Measurements from ENCODE around the gene GPR141.

The GPR141 gene

GRCh38 chr7:37713613-37714012 lies 30.0 kb downstream of the GPR141 start:
- Histone ChIP-seq H3K9ac (ENCODE audit: low read length) (no peak overlapping the region), H3K36me3 (ENCODE audit: control insufficient read depth, insufficient read depth, low read length, severe bottlenecking) (no peaks in the 10 kb centered on the region), H3K9me3 (ENCODE audit: control insufficient read depth, low read length) (no peaks in the 10 kb centered on the region), H3K4me3 (ENCODE audit: low read length) (no peak overlapping the region), H3K4me1 (ENCODE audit: control insufficient read depth, insufficient read depth, low read length) (no peaks in the 10 kb centered on the region), H3K27me3 (replicated peaks; ENCODE audit: control insufficient read depth, insufficient read depth, low read length) (peaks cover 6% of the 10 kb centered on the region)
- peak; percentile 12 for DNase-seq (ENCODE audit: low read depth)

- H3K9ac ChIP-seq (ENCODE audit: low read length): no peak overlapping the region
- H3K36me3 ChIP-seq (ENCODE audit: control insufficient read depth, insufficient read depth, low read length, severe bottlenecking): no peaks in the 10 kb centered on the region
- no peaks in the 10 kb centered on the region for H3K9me3 ChIP-seq (ENCODE audit: control insufficient read depth, low read length)
- peaks cover 6% of the 10 kb centered on the region for H3K27me3 ChIP-seq (replicated peaks; ENCODE audit: control insufficient read depth, insufficient read depth, low read length)
- H3K4me1 ChIP-seq (ENCODE audit: control insufficient read depth, insufficient read depth, low read length): no peaks in the 10 kb centered on the region
- no peak for DNase-seq (ENCODE audit: low read depth)
- H3K4me3 ChIP-seq (ENCODE audit: low read length): no peak overlapping the region
Observed at GRCh38 chr7:37714606-37715005, 31.0 kb downstream of the GPR141 start.

GRCh38 chr7:37718585-37718984 lies 35.0 kb downstream of the GPR141 start:
- Histone ChIP-seq H3K4me1 (ENCODE audit: control insufficient read depth, insufficient read depth, low read length) (no peaks in the 10 kb centered on the region), H3K9me3 (ENCODE audit: control insufficient read depth, low read length) (no peaks in the 10 kb centered on the region), H3K27me3 (replicated peaks; ENCODE audit: control insufficient read depth, insufficient read depth, low read length) (peaks cover 6% of the 10 kb centered on the region), H3K4me3 (ENCODE audit: low read length) (no peak overlapping the region), H3K36me3 (ENCODE audit: control insufficient read depth, insufficient read depth, low read length, severe bottlenecking) (no peaks in the 10 kb centered on the region), H3K9ac (ENCODE audit: low read length) (no peak overlapping the region)
- no peak for DNase-seq (ENCODE audit: low read depth)

GRCh38 chr7:37719077-37719476 lies 35.5 kb downstream of the GPR141 start:
- no peak for DNase-seq (ENCODE audit: low read depth)
- Histone ChIP-seq H3K4me3 (ENCODE audit: low read length) (no peak overlapping the region), H3K4me1 (ENCODE audit: control insufficient read depth, insufficient read depth, low read length) (no peaks in the 10 kb centered on the region), H3K9ac (ENCODE audit: low read length) (no peak overlapping the region), H3K9me3 (ENCODE audit: control insufficient read depth, low read length) (no peaks in the 10 kb centered on the region), H3K36me3 (ENCODE audit: control insufficient read depth, insufficient read depth, low read length, severe bottlenecking) (no peaks in the 10 kb centered on the region), H3K27me3 (replicated peaks; ENCODE audit: control insufficient read depth, insufficient read depth, low read length) (peaks cover 6% of the 10 kb centered on the region)

GRCh38 chr7:37724732-37725131 lies 41.2 kb downstream of the GPR141 start:
- Histone ChIP-seq H3K9ac (ENCODE audit: low read length) (no peak overlapping the region), H3K27me3 (replicated peaks; ENCODE audit: control insufficient read depth, insufficient read depth, low read length) (no peaks in the 10 kb centered on the region), H3K36me3 (ENCODE audit: control insufficient read depth, insufficient read depth, low read length, severe bottlenecking) (no peaks in the 10 kb centered on the region), H3K9me3 (ENCODE audit: control insufficient read depth, low read length) (no peaks in the 10 kb centered on the region), H3K4me1 (ENCODE audit: control insufficient read depth, insufficient read depth, low read length) (peaks cover 11% of the 10 kb centered on the region), H3K4me3 (ENCODE audit: low read length) (no peak overlapping the region)
- no peak for DNase-seq (ENCODE audit: low read depth)

- Histone ChIP-seq H3K36me3 (ENCODE audit: control insufficient read depth, insufficient read depth, low read length, severe bottlenecking) (no peaks in the 10 kb centered on the region), H3K9ac (ENCODE audit: low read length) (no peak overlapping the region), H3K27me3 (replicated peaks; ENCODE audit: control insufficient read depth, insufficient read depth, low read length) (no peaks in the 10 kb centered on the region), H3K4me1 (ENCODE audit: control insufficient read depth, insufficient read depth, low read length) (peaks cover 11% of the 10 kb centered on the region), H3K4me3 (ENCODE audit: low read length) (no peak overlapping the region), H3K9me3 (ENCODE audit: control insufficient read depth, low read length) (no peaks in the 10 kb centered on the region)
- no peak for DNase-seq (ENCODE audit: low read depth)
Observed at GRCh38 chr7:37726016-37726415, 42.5 kb downstream of the GPR141 start.

GRCh38 chr7:37728747-37729146 lies 45.2 kb downstream of the GPR141 start:
- Histone ChIP-seq H3K27me3 (replicated peaks; ENCODE audit: control insufficient read depth, insufficient read depth, low read length) (no peaks in the 10 kb centered on the region), H3K9me3 (ENCODE audit: control insufficient read depth, low read length) (no peaks in the 10 kb centered on the region), H3K4me1 (ENCODE audit: control insufficient read depth, insufficient read depth, low read length) (peaks cover 17% of the 10 kb centered on the region), H3K4me3 (ENCODE audit: low read length) (no peak overlapping the region), H3K36me3 (ENCODE audit: control insufficient read depth, insufficient read depth, low read length, severe bottlenecking) (no peaks in the 10 kb centered on the region), H3K9ac (ENCODE audit: low read length) (no peak overlapping the region)
- DNase-seq (ENCODE audit: low read depth): no peak

GRCh38 chr7:37729181-37729580 lies 45.6 kb downstream of the GPR141 start:
- Histone ChIP-seq H3K27me3 (replicated peaks; ENCODE audit: control insufficient read depth, insufficient read depth, low read length) (no peaks in the 10 kb centered on the region), H3K36me3 (ENCODE audit: control insufficient read depth, insufficient read depth, low read length, severe bottlenecking) (no peaks in the 10 kb centered on the region), H3K9ac (ENCODE audit: low read length) (no peak overlapping the region), H3K9me3 (ENCODE audit: control insufficient read depth, low read length) (no peaks in the 10 kb centered on the region), H3K4me3 (ENCODE audit: low read length) (no peak overlapping the region), H3K4me1 (ENCODE audit: control insufficient read depth, insufficient read depth, low read length) (peaks cover 17% of the 10 kb centered on the region)
- no peak for DNase-seq (ENCODE audit: low read depth)

- Histone ChIP-seq H3K36me3 (ENCODE audit: control insufficient read depth, insufficient read depth, low read length, severe bottlenecking) (no peaks in the 10 kb centered on the region), H3K9me3 (ENCODE audit: control insufficient read depth, low read length) (no peaks in the 10 kb centered on the region), H3K27me3 (replicated peaks; ENCODE audit: control insufficient read depth, insufficient read depth, low read length) (no peaks in the 10 kb centered on the region), H3K4me3 (ENCODE audit: low read length) (no peak overlapping the region), H3K9ac (ENCODE audit: low read length) (no peak overlapping the region), H3K4me1 (ENCODE audit: control insufficient read depth, insufficient read depth, low read length) (peaks cover 17% of the 10 kb centered on the region)
- no peak for DNase-seq (ENCODE audit: low read depth)
Observed at GRCh38 chr7:37730501-37730900, 46.9 kb downstream of the GPR141 start.

GRCh38 chr7:37732253-37732652 lies 48.7 kb downstream of the GPR141 start:
- H3K27me3 ChIP-seq (replicated peaks; ENCODE audit: control insufficient read depth, insufficient read depth, low read length): no peaks in the 10 kb centered on the region
- DNase-seq (ENCODE audit: low read depth): peak; percentile 27
- H3K9ac ChIP-seq (ENCODE audit: low read length): no peak overlapping the region
- H3K4me3 ChIP-seq (ENCODE audit: low read length): no peak overlapping the region
- no peaks in the 10 kb centered on the region for H3K9me3 ChIP-seq (ENCODE audit: control insufficient read depth, low read length)
- H3K36me3 ChIP-seq (ENCODE audit: control insufficient read depth, insufficient read depth, low read length, severe bottlenecking): no peaks in the 10 kb centered on the region
- peaks cover 17% of the 10 kb centered on the region for H3K4me1 ChIP-seq (ENCODE audit: control insufficient read depth, insufficient read depth, low read length)

GRCh38 chr7:37732888-37733287 lies 49.3 kb downstream of the GPR141 start:
- DNase-seq (ENCODE audit: low read depth): no peak
- Histone ChIP-seq H3K36me3 (ENCODE audit: control insufficient read depth, insufficient read depth, low read length, severe bottlenecking) (no peaks in the 10 kb centered on the region), H3K27me3 (replicated peaks; ENCODE audit: control insufficient read depth, insufficient read depth, low read length) (no peaks in the 10 kb centered on the region), H3K9ac (ENCODE audit: low read length) (no peak overlapping the region), H3K9me3 (ENCODE audit: control insufficient read depth, low read length) (no peaks in the 10 kb centered on the region), H3K4me3 (ENCODE audit: low read length) (no peak overlapping the region), H3K4me1 (ENCODE audit: control insufficient read depth, insufficient read depth, low read length) (peaks cover 20% of the 10 kb centered on the region)

- H3K9ac ChIP-seq (ENCODE audit: low read length): no peak overlapping the region
- no peak for DNase-seq (ENCODE audit: low read depth)
- no peaks in the 10 kb centered on the region for H3K27me3 ChIP-seq (replicated peaks; ENCODE audit: control insufficient read depth, insufficient read depth, low read length)
- H3K9me3 ChIP-seq (ENCODE audit: control insufficient read depth, low read length): no peaks in the 10 kb centered on the region
- no peaks in the 10 kb centered on the region for H3K36me3 ChIP-seq (ENCODE audit: control insufficient read depth, insufficient read depth, low read length, severe bottlenecking)
- H3K4me3 ChIP-seq (ENCODE audit: low read length): no peak overlapping the region
- peaks cover 14% of the 10 kb centered on the region for H3K4me1 ChIP-seq (ENCODE audit: control insufficient read depth, insufficient read depth, low read length)
Observed at GRCh38 chr7:37735196-37735595, 51.6 kb downstream of the GPR141 start.

Measured in adipocyte (in vitro differentiated cells).